HEK293 (cell line): Measurements from ENCODE around the gene GPR161.

ENCODE experiments used
- CTCF ChIA-PET: fragments of 350-600 bp; formaldehyde crosslinking; extraction: SDS; loops from one replicate; lab custom pipeline; 2021; ENCODE audit warnings: antibody characterized with exemption; lab: Yijun Ruan, JAX
- POLR2A ChIA-PET: fragments of 300-600 bp; formaldehyde crosslinking; extraction: SDS; loops from one replicate; lab custom pipeline; 2020; ENCODE audit warnings: antibody characterized with exemption, inconsistent platforms; lab: Yijun Ruan, JAX
- H3K27ac ChIP-seq: fragments of 200-500 bp; sonication (Bioruptor generic); 2 replicates; pipeline ENCODE4 v1.5.1; 2014; ENCODE audit warnings: low read depth, low read length, control low read depth, inconsistent platforms; ENCODE audit errors: extremely low read depth
- H3K36me3 ChIP-seq, 2 experiments: fragments of 200-500 bp in 1 of 2; sonication (Bioruptor generic) in 1 of 2; 1 replicate in 1 of 2; 2 replicates in 1 of 2; pipeline ENCODE4 v1.5.1; 2014 to 2017; ENCODE audit warnings: inconsistent platforms in 2 of 2, low read length in 2 of 2; ENCODE audit not compliant: control insufficient read depth in 2 of 2, insufficient read depth in 1 of 2
- H3K4me1 ChIP-seq: fragments of 200-500 bp; sonication (Bioruptor generic); 2 replicates; pipeline ENCODE4 v1.5.1; 2014; ENCODE audit warnings: mild to moderate bottlenecking, low read length, inconsistent platforms; ENCODE audit not compliant: control insufficient read depth, insufficient read depth
- H3K4me3 ChIP-seq: 2 replicates; pipeline ENCODE4 v1.5.1; 2011; ENCODE audit warnings: low read depth, mild to moderate bottlenecking, control low read depth, low read length, moderate library complexity
- H3K9me3 ChIP-seq: fragments of 200-500 bp; sonication (Bioruptor generic); 2 replicates; pipeline ENCODE4 v1.5.1; 2014; ENCODE audit warnings: low read depth, low read length, inconsistent platforms; ENCODE audit not compliant: control insufficient read depth, insufficient read depth
- GLIS2 ChIP-seq: fragments of 450-650 bp; formaldehyde crosslinking; IDR thresholded peaks from 2 replicates; pipeline ENCODE4 v1.5.1; 2016; ENCODE audit warnings: missing biosample characterization, missing genetic modification characterization
- KLF16 ChIP-seq: fragments of 450-650 bp; formaldehyde crosslinking; IDR thresholded peaks from 2 replicates; pipeline ENCODE4 v1.5.1; 2017; ENCODE audit warnings: missing biosample characterization, missing genetic modification characterization
- KLF7 ChIP-seq: fragments of 450-650 bp; formaldehyde crosslinking; IDR thresholded peaks from 2 replicates; pipeline ENCODE4 v1.5.1; 2016; ENCODE audit warnings: missing biosample characterization, missing genetic modification characterization, borderline replicate concordance
- KLF9 ChIP-seq: fragments of 450-650 bp; formaldehyde crosslinking; IDR thresholded peaks from 2 replicates; pipeline ENCODE4 v1.5.1; 2016; ENCODE audit warnings: missing biosample characterization, missing genetic modification characterization, low read depth
- ZFP41 ChIP-seq: fragments of 450-650 bp; formaldehyde crosslinking; IDR thresholded peaks from 2 replicates; pipeline ENCODE4 v1.5.1; 2016; ENCODE audit warnings: missing biosample characterization, missing genetic modification characterization, borderline replicate concordance
- ZNF174 ChIP-seq: fragments of 450-650 bp; formaldehyde crosslinking; IDR thresholded peaks from 2 replicates; pipeline ENCODE4 v1.5.0; 2017; ENCODE audit warnings: missing biosample characterization, mild to moderate bottlenecking, missing genetic modification characterization
- ZNF292 ChIP-seq: fragments of 450-650 bp; formaldehyde crosslinking; IDR thresholded peaks from 2 replicates; pipeline ENCODE4 v1.5.1; 2016; ENCODE audit warnings: low read depth, missing biosample characterization, missing genetic modification characterization, borderline replicate concordance
- ZNF394 ChIP-seq: fragments of 450-650 bp; formaldehyde crosslinking; IDR thresholded peaks from 2 replicates; pipeline ENCODE4 v1.5.1; 2016; ENCODE audit warnings: missing biosample characterization, missing genetic modification characterization, mild to moderate bottlenecking, moderate library complexity, borderline replicate concordance
- ZNF416 ChIP-seq: fragments of 450-650 bp; formaldehyde crosslinking; IDR thresholded peaks from 2 replicates; pipeline ENCODE4 v1.5.1; 2016; ENCODE audit warnings: missing biosample characterization, missing genetic modification characterization
- ZNF514 ChIP-seq: fragments of 450-650 bp; formaldehyde crosslinking; IDR thresholded peaks from 2 replicates; pipeline ENCODE4 v1.5.1; 2016; ENCODE audit warnings: missing biosample characterization, missing genetic modification characterization
- ZNF518A ChIP-seq: fragments of 450-650 bp; formaldehyde crosslinking; conservative IDR thresholded peaks from 2 replicates; pipeline ENCODE4 v1.5.1; 2016; ENCODE audit warnings: low read depth, missing biosample characterization, missing genetic modification characterization
- ZNF560 ChIP-seq: fragments of 450-650 bp; formaldehyde crosslinking; IDR thresholded peaks from 2 replicates; pipeline ENCODE4 v1.5.1; 2017; ENCODE audit warnings: missing biosample characterization, missing genetic modification characterization, borderline replicate concordance
- ZNF747 ChIP-seq: fragments of 450-650 bp; formaldehyde crosslinking; IDR thresholded peaks from 2 replicates; pipeline ENCODE4 v1.5.1; 2016; ENCODE audit warnings: missing biosample characterization, missing genetic modification characterization
- ZNF785 ChIP-seq: fragments of 450-650 bp; formaldehyde crosslinking; IDR thresholded peaks from 2 replicates; pipeline ENCODE4 v1.5.1; 2016; ENCODE audit warnings: missing biosample characterization, missing genetic modification characterization

Gene GPR161

GRCh38 chr1:168098534-168099320, 38.0 kb downstream of the GPR161 start:
- no peaks in the 10 kb centered on the region for H3K4me1 ChIP-seq
- H3K4me3 ChIP-seq: no peak overlapping the region
- no peaks in the 10 kb centered on the region for H3K9me3 ChIP-seq
- TF ChIP-seq KLF16 (tag by site-specific recombination) (no peak), ZNF518A (tag by site-specific recombination) (no peak), ZNF394 (tag by site-specific recombination) (no peak), ZNF785 (no peak), ZNF747 (tag by site-specific recombination) (no peak), ZNF174 (tag by site-specific recombination) (no peak), GLIS2 (tag by site-specific recombination) (no peak), ZNF416 (tag by site-specific recombination) (no peak), ZNF560 (tag by site-specific recombination) (no peak), KLF9 (tag by site-specific recombination) (no peak), ZNF514 (no peak), ZFP41 (no peak)
- ChIA-PET CTCF (interaction anchor here (0.5 kb wide), 1 partner anchor 484 kb away, joined by 3 read pairs; no protein-coding TSS in a partner anchor), POLR2A (no interaction called here)
- no peak overlapping the region for H3K27ac ChIP-seq
- H3K36me3 ChIP-seq: peaks cover 0 to 43% of the 10 kb centered on the region in 2 experiments; a peak in 1 of 3 replicates

GRCh38 chr1:168097921-168098528, 38.7 kb downstream of the GPR161 start:
- no peak overlapping the region for H3K4me3 ChIP-seq
- H3K4me1 ChIP-seq: no peaks in the 10 kb centered on the region
- ChIA-PET CTCF (interaction anchor here (0.5 kb wide), 1 partner anchor 484 kb away, joined by 3 read pairs; no protein-coding TSS in a partner anchor), POLR2A (no interaction called here)
- H3K9me3 ChIP-seq: no peaks in the 10 kb centered on the region
- peaks cover 0 to 42% of the 10 kb centered on the region in 2 experiments; a peak in 1 of 3 replicates for H3K36me3 ChIP-seq
- H3K27ac ChIP-seq: no peak overlapping the region
- no peak for TF ChIP-seq KLF7 (tag by site-specific recombination)
- TF ChIP-seq ZNF292: no peak
